Peyer's patch (tissue), 4 donors: ENCODE data around the gene KLK11. TPM values are rescaled to one million over a fixed set of nuclear protein-coding genes. Genes with fewer than 3 reads are reported as not detected.

Source experiments
- DNase-seq, 3 donors: peaks; one replicate each; pipeline ENCODE4 v3.0.0-alpha.2; 2017 to 2019
- H3K27ac ChIP-seq, 4 donors: fragments of 200-600 bp; sonication (generic); one replicate each; pipeline ENCODE4 v1.5.1; 2016 to 2019
- H3K27me3 ChIP-seq, 2 donors: fragments of 200-600 bp; sonication (generic); one replicate each; pipeline ENCODE4 v1.5.1; 2019
- H3K36me3 ChIP-seq, 3 donors: fragments of 200-600 bp; sonication (generic); one replicate each; pipeline ENCODE4 v1.5.1; 2016 to 2019
- H3K4me1 ChIP-seq, 4 donors: fragments of 200-600 bp; sonication (generic); one replicate each; pipeline ENCODE4 v1.5.1; 2016 to 2019
- H3K4me3 ChIP-seq, 4 donors: fragments of 200-600 bp; sonication (generic); 1 replicate in 3 of 4; 2 replicates in 1 of 4; pipeline ENCODE4 v1.5.1; 2016 to 2019; ENCODE audit warnings: mild to moderate bottlenecking in 1 of 4
- H3K9me3 ChIP-seq, 4 donors: fragments of 200-600 bp; sonication (generic); one replicate each; pipeline ENCODE4 v1.5.1; 2016 to 2019; ENCODE audit warnings: mild to moderate bottlenecking in 1 of 4
- CTCF ChIP-seq, 6 experiments: fragments of 450-650 bp in 4 of 6; fragments of 200-600 bp in 2 of 6; sonication (generic) in 1 of 6; IDR thresholded peaks; one replicate each; pipeline ENCODE4 v1.5.1; 2017 to 2019; ENCODE audit warnings: antibody characterized with exemption in 6 of 6, mild to moderate bottlenecking in 3 of 6, moderate library complexity in 1 of 6
- POLR2A ChIP-seq, 2 donors: fragments of 450-650 bp; IDR thresholded peaks; one replicate each; pipeline ENCODE4 v1.5.1; 2017; ENCODE audit warnings: antibody characterized with exemption in 2 of 2, mild to moderate bottlenecking in 2 of 2, moderate library complexity in 2 of 2
- total RNA-seq, 4 donors: library from RNA; depleted of rRNA; stranded (reverse); fragments of >200 nt; gene quantifications; one replicate each; pipeline ENCODE4 v1.1.0, GENCODE V29; 2016

Gene KLK11
- total RNA-seq, 4 donors from 2014 or later = 1.7 to 3.8 (median 1.9) TPM; not detected in 1

GRCh38 chr19:50977626-50978025, 48.8 kb downstream of the KLK11 start:
- Histone ChIP-seq H3K4me3 (no peak overlapping the region), H3K9me3 (no peaks in the 10 kb centered on the region), H3K27me3 (no peaks in the 10 kb centered on the region), H3K36me3 (no peaks in the 10 kb centered on the region), H3K27ac (no peak overlapping the region), H3K4me1 (no peaks in the 10 kb centered on the region)
- TF ChIP-seq CTCF (IDR thresholded peaks at IDR 0.05) (no peak), POLR2A (IDR thresholded peaks at IDR 0.05) (no peak)
- no peak for DNase-seq

- Histone ChIP-seq H3K27me3 (no peaks in the 10 kb centered on the region), H3K27ac (no peak overlapping the region), H3K4me3 (no peak overlapping the region), H3K4me1 (no peaks in the 10 kb centered on the region), H3K36me3 (no peaks in the 10 kb centered on the region), H3K9me3 (no peaks in the 10 kb centered on the region)
- TF ChIP-seq POLR2A (IDR thresholded peaks at IDR 0.05) = no peak
- TF ChIP-seq CTCF (IDR thresholded peaks at IDR 0.05) = no peak
- DNase-seq = no peak
Measured at GRCh38 chr19:50975766-50976165, 50.6 kb downstream of the KLK11 start.

GRCh38 chr19:50974702-50975556, 51.5 kb downstream of the KLK11 start:
- Histone ChIP-seq H3K4me1 (no peaks in the 10 kb centered on the region), H3K27me3 (no peaks in the 10 kb centered on the region), H3K4me3 (no peak overlapping the region), H3K9me3 (no peaks in the 10 kb centered on the region), H3K36me3 (no peaks in the 10 kb centered on the region), H3K27ac (no peak overlapping the region)
- TF ChIP-seq POLR2A (IDR thresholded peaks at IDR 0.05) = no peak
- TF ChIP-seq CTCF (IDR thresholded peaks at IDR 0.05) = no peak
- DNase-seq = no peak

GRCh38 chr19:50972795-50973376, 53.5 kb downstream of the KLK11 start:
- no peak for DNase-seq
- Histone ChIP-seq H3K36me3 (no peaks in the 10 kb centered on the region), H3K4me1 (no peaks in the 10 kb centered on the region), H3K27me3 (no peaks in the 10 kb centered on the region), H3K9me3 (no peaks in the 10 kb centered on the region), H3K27ac (no peak overlapping the region), H3K4me3 (no peak overlapping the region)
- TF ChIP-seq CTCF (IDR thresholded peaks at IDR 0.05) (no peak), POLR2A (IDR thresholded peaks at IDR 0.05) (no peak)

Other genes starting within 250 kb of the KLK11 start
- gene ACP4, start 236.2 kb downstream of the KLK11 start, total RNA-seq = not detected
- 10 to 100 TPM; 24.5 to 60.2 (median 47.3) TPM for gene KLK1, start 202.8 kb downstream of the KLK11 start, total RNA-seq
- gene KLK15, start 193.0 kb downstream of the KLK11 start, total RNA-seq = not detected
- 1 to 10 TPM in 3 of 4 donors, not detected in 1; 1.2 to 2.4 (median 1.9) TPM for gene KLK3, start 171.7 kb downstream of the KLK11 start, total RNA-seq
- not detected for gene KLK2, start 153.2 kb downstream of the KLK11 start, total RNA-seq
- 1 to 10 TPM in 1 of 4 donors, not detected in 3; 1.4 TPM for gene KLK4, start 115.2 kb downstream of the KLK11 start, total RNA-seq
- gene KLK5, start 73.6 kb downstream of the KLK11 start, total RNA-seq = not detected
- not detected for gene KLK6, start 57.0 kb downstream of the KLK11 start, total RNA-seq
- gene KLK7, start 42.7 kb downstream of the KLK11 start, total RNA-seq = 1 to 10 TPM in 2 of 4 donors, not detected in 2; 1.2 to 9.9 TPM
- gene KLK8, start 25.0 kb downstream of the KLK11 start, total RNA-seq = not detected
- 1 to 10 TPM in 2 of 4 donors, not detected in 2; 2.4 to 6.3 TPM for gene KLK10, start 6.9 kb downstream of the KLK11 start, total RNA-seq
- gene KLK12, start 8.4 kb upstream of the KLK11 start, total RNA-seq = 1 to 10 TPM in 2 of 4 donors, not detected in 2; 1.4 to 4.7 TPM
- gene KLK13, start 38.5 kb upstream of the KLK11 start, total RNA-seq = 1 to 10 TPM in 3 of 4 donors, not detected in 1; 1.2 to 5.0 (median 1.3) TPM
- 1 to 10 TPM in 2 of 4 donors, not detected in 2; 1.1 to 6.6 TPM for gene KLK14, start 56.3 kb upstream of the KLK11 start, total RNA-seq
- 10 to 100 TPM in 1 of 4 donors, 1 to 10 TPM in 3; 4.4 to 10.0 (median 6.5) TPM for gene CTU1, start 81.8 kb upstream of the KLK11 start, total RNA-seq
- 1 to 10 TPM in 2 of 4 donors, not detected in 2; 1.9 to 2.1 TPM for gene SIGLEC9, start 98.3 kb upstream of the KLK11 start, total RNA-seq
- gene SIGLEC7, start 115.7 kb upstream of the KLK11 start, total RNA-seq = not detected
- 10 to 100 TPM in 1 of 4 donors, 1 to 10 TPM in 1, under 1 TPM in 1, not detected in 1; 0.88 to 22.3 (median 2.4) TPM for gene CD33, start 198.5 kb upstream of the KLK11 start, total RNA-seq
- not detected for gene SIGLECL1, start 224.5 kb upstream of the KLK11 start, total RNA-seq